Measurements from ENCODE around the gene CELA2B. TPM values are rescaled to one million over a fixed set of nuclear protein-coding genes. Genes with fewer than 3 reads are reported as not detected.
"Not testable (repeated sequence)": the region's sequence is repeated elsewhere in the genome, so short reads cannot be mapped to it uniquely, and the experiment has no call there.

Gene CELA2B
- total RNA-seq, 4 donors from 2014 or later: not detected

DNA sequence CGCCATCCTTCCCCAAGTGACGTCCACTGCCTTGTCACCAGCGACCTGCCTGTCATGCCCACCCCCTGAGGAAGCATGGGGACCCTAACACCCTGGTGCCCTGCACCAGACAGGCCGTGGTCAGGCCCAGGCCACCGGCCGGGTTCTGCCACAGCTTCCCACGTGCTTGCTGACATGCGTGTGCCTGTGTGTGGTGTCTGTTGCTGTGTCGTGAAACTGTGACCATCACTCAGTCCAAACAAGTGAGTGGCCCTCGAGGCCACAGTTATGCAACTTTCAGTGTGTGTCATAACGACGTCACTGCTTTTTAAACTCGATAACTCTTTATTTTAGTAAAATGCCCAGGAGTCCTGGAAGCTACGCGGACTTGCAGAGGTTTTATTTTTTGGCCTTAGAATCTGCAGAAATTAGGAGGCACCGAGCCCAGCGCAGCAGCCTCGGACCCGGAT lies 46.2 kb upstream of the CELA2B start:
- Histone ChIP-seq H3K9me3 (no peaks in the 10 kb centered on the region), H3K36me3 (peaks cover 0 to 47% (median 0%) of the 10 kb centered on the region in 3 donors), H3K27me3 (no peaks in the 10 kb centered on the region), H3K4me1 (peaks cover 0 to 38% (median 10%) of the 10 kb centered on the region in 4 donors), H3K27ac (peak overlapping the region in 2 of 4 donors; percentile 17 to 37), H3K4me3 (no peak overlapping the region)
- DNase-seq: no peak
- TF ChIP-seq, protein P1, sequence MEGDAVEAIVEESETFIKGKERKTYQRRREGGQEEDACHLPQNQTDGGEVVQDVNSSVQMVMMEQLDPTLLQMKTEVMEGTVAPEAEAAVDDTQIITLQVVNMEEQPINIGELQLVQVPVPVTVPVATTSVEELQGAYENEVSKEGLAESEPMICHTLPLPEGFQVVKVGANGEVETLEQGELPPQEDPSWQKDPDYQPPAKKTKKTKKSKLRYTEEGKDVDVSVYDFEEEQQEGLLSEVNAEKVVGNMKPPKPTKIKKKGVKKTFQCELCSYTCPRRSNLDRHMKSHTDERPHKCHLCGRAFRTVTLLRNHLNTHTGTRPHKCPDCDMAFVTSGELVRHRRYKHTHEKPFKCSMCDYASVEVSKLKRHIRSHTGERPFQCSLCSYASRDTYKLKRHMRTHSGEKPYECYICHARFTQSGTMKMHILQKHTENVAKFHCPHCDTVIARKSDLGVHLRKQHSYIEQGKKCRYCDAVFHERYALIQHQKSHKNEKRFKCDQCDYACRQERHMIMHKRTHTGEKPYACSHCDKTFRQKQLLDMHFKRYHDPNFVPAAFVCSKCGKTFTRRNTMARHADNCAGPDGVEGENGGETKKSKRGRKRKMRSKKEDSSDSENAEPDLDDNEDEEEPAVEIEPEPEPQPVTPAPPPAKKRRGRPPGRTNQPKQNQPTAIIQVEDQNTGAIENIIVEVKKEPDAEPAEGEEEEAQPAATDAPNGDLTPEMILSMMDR (IDR thresholded peaks at IDR 0.05): no peak
- no peak for TF ChIP-seq POLR2A (IDR thresholded peaks at IDR 0.05)

DNA sequence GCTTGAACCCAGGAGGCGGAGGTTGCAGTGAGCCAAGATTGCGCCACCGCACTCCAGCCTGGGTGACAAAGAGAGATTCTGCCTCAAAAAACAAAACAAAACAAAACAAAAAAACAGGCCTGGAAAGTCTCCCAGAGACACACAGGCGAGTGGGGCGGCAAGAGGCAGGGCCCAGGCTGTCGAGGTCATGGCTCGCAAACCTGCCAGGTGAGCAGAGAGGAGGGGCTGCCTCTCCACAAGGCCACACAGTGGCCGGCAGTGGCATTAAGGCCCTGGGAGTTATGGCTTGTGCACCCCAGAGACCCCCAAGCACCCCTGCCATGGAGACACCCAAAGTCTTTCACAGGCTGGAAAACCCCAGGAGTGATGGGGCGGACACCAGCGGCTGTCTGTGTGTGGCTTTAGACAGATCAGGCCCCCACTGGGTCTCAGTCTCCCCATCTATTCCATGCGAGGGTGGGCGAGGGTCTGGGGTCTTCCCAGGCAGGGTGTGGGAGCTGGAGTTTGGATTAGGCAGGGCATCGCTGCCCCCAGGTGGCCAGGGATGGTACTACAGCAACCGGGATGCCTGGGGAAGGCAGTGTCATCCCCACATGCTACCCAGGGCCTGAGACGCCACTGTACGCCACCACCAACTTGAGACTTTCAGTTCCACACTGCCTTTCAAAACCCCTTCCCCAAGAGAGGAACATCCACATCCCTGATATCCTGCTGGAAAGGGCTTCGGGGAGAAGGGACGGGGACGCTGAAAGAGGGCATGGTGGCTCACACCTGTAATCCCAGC lies 44.9 kb upstream of the CELA2B start:
- peaks cover 0 to 41% (median 0%) of the 10 kb centered on the region in 3 donors for H3K36me3 ChIP-seq
- H3K9me3 ChIP-seq: no peaks in the 10 kb centered on the region
- DNase-seq: peak; percentile 62 to 88 (median 87)
- H3K4me1 ChIP-seq: peaks cover 0 to 26% (median 4%) of the 10 kb centered on the region in 4 donors
- no peaks in the 10 kb centered on the region for H3K27me3 ChIP-seq
- H3K27ac ChIP-seq: peak overlapping the region in 2 of 4 donors; percentile 5 to 17
- TF ChIP-seq POLR2A (IDR thresholded peaks at IDR 0.05): no peak
- TF ChIP-seq, protein P1 (IDR thresholded peaks at IDR 0.05): peak; percentile 73 to 97 (median 95)
- H3K4me3 ChIP-seq: no peak overlapping the region

- no peaks in the 10 kb centered on the region for H3K27me3 ChIP-seq
- H3K4me1 ChIP-seq: peaks cover 0 to 20% (median 3%) of the 10 kb centered on the region in 4 donors
- TF ChIP-seq, protein P1 (IDR thresholded peaks at IDR 0.05): no peak
- TF ChIP-seq POLR2A (IDR thresholded peaks at IDR 0.05): no peak
- no peak for DNase-seq
- no peak overlapping the region for H3K4me3 ChIP-seq
- H3K9me3 ChIP-seq: no peaks in the 10 kb centered on the region
- no peak overlapping the region for H3K27ac ChIP-seq
- H3K36me3 ChIP-seq: peaks cover 0 to 36% (median 0%) of the 10 kb centered on the region in 3 donors
Observed at GRCh38 chr1:15431571-15431948, 44.3 kb upstream of the CELA2B start.

DNA sequence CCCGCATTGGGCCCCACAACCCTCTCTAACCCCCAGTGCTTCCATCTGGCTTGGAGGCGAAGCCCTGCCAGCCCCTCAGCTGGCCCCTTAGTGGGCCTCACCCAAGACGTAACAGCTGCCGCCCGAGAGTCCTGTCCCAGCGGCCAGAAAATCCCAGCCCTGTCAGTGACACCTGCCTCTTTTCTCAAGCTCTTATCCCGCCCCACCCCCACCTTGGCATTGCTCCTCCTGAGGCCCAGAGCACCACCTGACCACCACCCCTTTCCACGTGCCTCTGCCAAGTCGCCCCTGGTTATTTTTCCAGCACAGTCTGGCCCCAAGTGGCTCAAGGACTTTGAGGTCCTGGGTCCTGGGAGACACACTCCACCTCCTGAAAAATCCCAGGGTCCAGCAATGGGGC lies 43.6 kb upstream of the CELA2B start:
- peak overlapping the region in 1 of 4 donors; percentile 9 for H3K27ac ChIP-seq
- no peaks in the 10 kb centered on the region for H3K27me3 ChIP-seq
- TF ChIP-seq, protein P1 (IDR thresholded peaks at IDR 0.05): no peak
- TF ChIP-seq POLR2A (IDR thresholded peaks at IDR 0.05): no peak
- no peaks in the 10 kb centered on the region for H3K9me3 ChIP-seq
- peaks cover 0 to 12% (median under 1%) of the 10 kb centered on the region in 4 donors for H3K4me1 ChIP-seq
- DNase-seq: peak in 1 of 3 donors; percentile 69
- no peak overlapping the region for H3K4me3 ChIP-seq
- H3K36me3 ChIP-seq: peaks cover 0 to 31% (median 0%) of the 10 kb centered on the region in 3 donors

GRCh38 chr1:15433471-15433870 lies 42.4 kb upstream of the CELA2B start:
- TF ChIP-seq, protein P1 (IDR thresholded peaks at IDR 0.05): no peak
- no peak for TF ChIP-seq POLR2A (IDR thresholded peaks at IDR 0.05)
- H3K4me3 ChIP-seq: no peak overlapping the region
- DNase-seq: no peak
- no peaks in the 10 kb centered on the region for H3K27me3 ChIP-seq
- H3K36me3 ChIP-seq: peaks cover 0 to 21% (median 0%) of the 10 kb centered on the region in 3 donors
- no peaks in the 10 kb centered on the region for H3K9me3 ChIP-seq
- H3K27ac ChIP-seq: no peak overlapping the region
- H3K4me1 ChIP-seq: peaks cover 0 to 8% (median 0%) of the 10 kb centered on the region in 4 donors

- not testable (repeated sequence) for H3K9me3 ChIP-seq, H3K4me3 ChIP-seq, H3K36me3 ChIP-seq, DNase-seq, H3K27me3 ChIP-seq, H3K4me1 ChIP-seq, H3K27ac ChIP-seq
Observed at GRCh38 chr1:15434739-15435138, 41.2 kb upstream of the CELA2B start.
